Mammary epithelial cell (primary cell): ENCODE results near the gene SLC26A9.

Source experiments
- EZH2 ChIP-seq: IDR thresholded peaks from 2 replicates; pipeline ENCODE4 v1.6.1; 2012; ENCODE audit warnings: low read length, inconsistent platforms, borderline replicate concordance
- TF ChIP-seq, protein P1 (sequence below), 2 donors: IDR thresholded peaks in 1 of 2; conservative IDR thresholded peaks in 1 of 2; 2 replicates each; pipeline ENCODE4 v1.5.1; 2011 to 2012; ENCODE audit warnings: inconsistent platforms in 2 of 2, low read length in 2 of 2, mild to moderate bottlenecking in 2 of 2, control low read depth in 1 of 2, low read depth in 1 of 2; ENCODE audit not compliant: insufficient read depth in 1 of 2; ENCODE audit errors: extremely low read depth in 1 of 2

DNA sequence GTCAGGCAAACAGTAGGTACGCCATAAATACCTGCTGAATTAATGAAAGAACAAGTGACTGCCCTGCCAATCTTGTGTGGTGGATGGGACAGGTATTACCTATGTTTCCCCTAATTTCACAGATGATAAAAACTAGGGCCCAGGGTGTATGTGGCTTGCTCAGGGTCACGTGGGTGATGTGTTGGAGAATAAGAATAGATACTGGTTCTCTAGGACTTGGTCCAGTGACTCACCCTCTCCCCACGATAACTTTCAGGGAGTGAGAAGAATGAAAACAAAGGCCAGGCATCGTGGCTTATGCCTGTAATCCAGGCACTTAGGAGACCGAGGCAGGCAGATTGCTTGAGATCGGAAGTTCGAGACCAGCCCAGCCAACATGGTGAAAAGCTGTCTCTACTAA lies 26.7 kb downstream of the SLC26A9 start:
- TF ChIP-seq, protein P1, sequence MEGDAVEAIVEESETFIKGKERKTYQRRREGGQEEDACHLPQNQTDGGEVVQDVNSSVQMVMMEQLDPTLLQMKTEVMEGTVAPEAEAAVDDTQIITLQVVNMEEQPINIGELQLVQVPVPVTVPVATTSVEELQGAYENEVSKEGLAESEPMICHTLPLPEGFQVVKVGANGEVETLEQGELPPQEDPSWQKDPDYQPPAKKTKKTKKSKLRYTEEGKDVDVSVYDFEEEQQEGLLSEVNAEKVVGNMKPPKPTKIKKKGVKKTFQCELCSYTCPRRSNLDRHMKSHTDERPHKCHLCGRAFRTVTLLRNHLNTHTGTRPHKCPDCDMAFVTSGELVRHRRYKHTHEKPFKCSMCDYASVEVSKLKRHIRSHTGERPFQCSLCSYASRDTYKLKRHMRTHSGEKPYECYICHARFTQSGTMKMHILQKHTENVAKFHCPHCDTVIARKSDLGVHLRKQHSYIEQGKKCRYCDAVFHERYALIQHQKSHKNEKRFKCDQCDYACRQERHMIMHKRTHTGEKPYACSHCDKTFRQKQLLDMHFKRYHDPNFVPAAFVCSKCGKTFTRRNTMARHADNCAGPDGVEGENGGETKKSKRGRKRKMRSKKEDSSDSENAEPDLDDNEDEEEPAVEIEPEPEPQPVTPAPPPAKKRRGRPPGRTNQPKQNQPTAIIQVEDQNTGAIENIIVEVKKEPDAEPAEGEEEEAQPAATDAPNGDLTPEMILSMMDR (conservative IDR thresholded peaks at IDR 0.05 in 1 of 2, IDR thresholded peaks at IDR 0.05 in 1 of 2; ENCODE audit: extremely low read depth in 1 of 2, insufficient read depth in 1 of 2, low read depth in 1 of 2, low read length in 2 of 2): no peak
- TF ChIP-seq EZH2: no peak
